Activated B cell treated with CpG ODN at 0.5 μM for 24 hours (primary cell): ENCODE results near the gene STX5. TPM values are rescaled to one million over a fixed set of nuclear protein-coding genes. Genes with fewer than 3 reads are reported as not detected.
"Not testable (repeated sequence)": the region's sequence is repeated elsewhere in the genome, so short reads cannot be mapped to it uniquely, and the experiment has no call there.

Experiments
- ATAC-seq: fragments of 200-7000 bp; cut with Tn5 transposase; one replicate; pipeline ENCODE4 v1.10.0; 2021; ENCODE audit warnings: low read depth, mild to moderate bottlenecking, moderate library complexity
- CTCF ChIA-PET: fragments of 350-600 bp; sonication (Branson Sonifier 250); formaldehyde crosslinking; loops from one replicate; lab custom pipeline; 2021; ENCODE audit warnings: antibody characterized with exemption; lab: Charles Lee
- POLR2A ChIA-PET: fragments of 350-600 bp; sonication (Branson Sonifier 250); formaldehyde crosslinking; loops from one replicate; lab custom pipeline; 2021; ENCODE audit warnings: antibody characterized with exemption; lab: Charles Lee
- DNase-seq: peaks from one replicate; pipeline ENCODE4 v3.0.0; 2022
- H3K27ac Mint-ChIP-seq: one replicate; pipeline ENCODE4 v1.8.0; 2020; ENCODE audit warnings: mixed read lengths
- H3K27me3 Mint-ChIP-seq: one replicate; pipeline ENCODE4 v1.8.0; 2021; ENCODE audit warnings: mixed read lengths
- H3K36me3 Mint-ChIP-seq: one replicate; pipeline ENCODE4 v1.8.0; 2021; ENCODE audit warnings: low read depth, mixed read lengths
- H3K4me1 Mint-ChIP-seq: one replicate; pipeline ENCODE4 v1.8.0; 2021; ENCODE audit warnings: mixed read lengths
- H3K4me3 Mint-ChIP-seq: one replicate; pipeline ENCODE4 v1.8.0; 2020; ENCODE audit warnings: mild to moderate bottlenecking, mixed read lengths
- H3K9me3 Mint-ChIP-seq: one replicate; pipeline ENCODE4 v1.8.0; 2020; ENCODE audit warnings: mixed read lengths
- intact Hi-C: fragments of 100-400 bp; cut with micrococcal nuclease; formaldehyde crosslinking; loops from one replicate; pipeline ENCODE4 v1.15.1; 2024
- total RNA-seq: library from RNA; stranded (reverse); gene quantifications from 2 replicates; pipeline ENCODE4 v1.2.3, GENCODE V29; 2022
- TF ChIP-seq, protein P1 (sequence below): fragments of 200-600 bp; IDR thresholded peaks from one replicate; pipeline ENCODE4 v1.8.0; 2022; ENCODE audit warnings: antibody characterized with exemption, mild to moderate bottlenecking

Gene STX5
- total RNA-seq, 1 donor from 2014 or later = 71.5 TPM

DNA sequence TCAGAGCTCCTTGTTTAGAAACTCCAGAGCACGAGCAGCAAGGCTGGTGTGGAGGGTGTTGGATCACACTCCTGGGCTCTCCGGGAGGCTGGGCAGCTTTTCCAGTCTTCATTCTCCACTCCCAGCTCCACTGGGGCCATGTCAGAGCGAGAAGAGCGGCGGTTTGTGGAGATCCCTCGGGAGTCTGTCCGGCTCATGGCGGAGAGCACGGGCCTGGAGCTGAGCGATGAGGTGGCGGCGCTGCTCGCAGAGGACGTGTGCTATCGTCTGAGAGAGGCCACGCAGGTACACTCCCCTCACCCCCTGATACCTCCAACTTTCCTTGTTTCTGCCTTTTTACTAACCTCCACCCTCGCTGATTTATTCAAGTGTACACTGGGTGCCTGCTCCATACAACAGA lies 56.2 kb downstream of the STX5 start:
- ChIA-PET POLR2A (interaction anchor here (0.6 to 3.9 kb wide), 7 partner anchors 10 to 80 kb away, joined by 3 to 21 read pairs (median 11); partner anchors contain the start of genes HNRNPUL2, POLR2G, TTC9C and WDR74), CTCF (interaction anchor here (7.5 kb wide), 1 partner anchor 11 kb away, joined by 45 read pairs; the partner anchor contains the start of gene TMEM179B)
- peaks cover 16% of the 10 kb centered on the region for H3K4me1 Mint-ChIP-seq
- peaks cover 50% of the 10 kb centered on the region for H3K36me3 Mint-ChIP-seq
- no peak for DNase-seq
- intact Hi-C loops = no loop called here
- TF ChIP-seq, protein P1, sequence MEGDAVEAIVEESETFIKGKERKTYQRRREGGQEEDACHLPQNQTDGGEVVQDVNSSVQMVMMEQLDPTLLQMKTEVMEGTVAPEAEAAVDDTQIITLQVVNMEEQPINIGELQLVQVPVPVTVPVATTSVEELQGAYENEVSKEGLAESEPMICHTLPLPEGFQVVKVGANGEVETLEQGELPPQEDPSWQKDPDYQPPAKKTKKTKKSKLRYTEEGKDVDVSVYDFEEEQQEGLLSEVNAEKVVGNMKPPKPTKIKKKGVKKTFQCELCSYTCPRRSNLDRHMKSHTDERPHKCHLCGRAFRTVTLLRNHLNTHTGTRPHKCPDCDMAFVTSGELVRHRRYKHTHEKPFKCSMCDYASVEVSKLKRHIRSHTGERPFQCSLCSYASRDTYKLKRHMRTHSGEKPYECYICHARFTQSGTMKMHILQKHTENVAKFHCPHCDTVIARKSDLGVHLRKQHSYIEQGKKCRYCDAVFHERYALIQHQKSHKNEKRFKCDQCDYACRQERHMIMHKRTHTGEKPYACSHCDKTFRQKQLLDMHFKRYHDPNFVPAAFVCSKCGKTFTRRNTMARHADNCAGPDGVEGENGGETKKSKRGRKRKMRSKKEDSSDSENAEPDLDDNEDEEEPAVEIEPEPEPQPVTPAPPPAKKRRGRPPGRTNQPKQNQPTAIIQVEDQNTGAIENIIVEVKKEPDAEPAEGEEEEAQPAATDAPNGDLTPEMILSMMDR = no peak
- ATAC-seq = no peak
- H3K27ac Mint-ChIP-seq = no peak overlapping the region
- H3K4me3 Mint-ChIP-seq = no peak overlapping the region
- no peaks in the 10 kb centered on the region for H3K9me3 Mint-ChIP-seq
- no peaks in the 10 kb centered on the region for H3K27me3 Mint-ChIP-seq

DNA sequence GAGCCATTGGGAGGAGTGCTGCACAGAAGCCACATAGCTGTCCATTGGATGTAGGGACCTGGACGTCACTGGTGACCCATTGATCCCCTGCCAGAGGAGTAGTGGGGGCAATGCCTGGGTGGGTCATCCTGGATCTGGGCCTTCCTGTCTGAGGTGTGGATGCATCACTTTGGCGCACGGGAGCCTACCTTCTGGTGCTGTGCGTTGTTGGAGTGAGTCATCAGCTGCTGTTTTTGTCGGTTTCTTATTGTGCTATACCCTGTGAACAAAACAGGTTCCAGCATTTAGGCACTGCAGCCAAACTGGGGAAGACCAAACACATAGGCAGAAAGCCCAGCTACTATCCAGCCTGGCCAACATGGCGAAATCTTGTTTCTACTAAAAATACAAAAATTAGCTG lies 57.4 kb downstream of the STX5 start:
- no peak for DNase-seq
- POLR2A ChIA-PET = interaction anchor here (1.1 to 3.9 kb wide), 6 partner anchors 11 to 81 kb away, joined by 3 to 21 read pairs (median 12); partner anchors contain the start of genes HNRNPUL2, POLR2G, TTC9C and WDR74
- no peak for ATAC-seq
- intact Hi-C loops = no loop called here
- H3K4me1 Mint-ChIP-seq = peaks cover 28% of the 10 kb centered on the region
- H3K36me3 Mint-ChIP-seq = peaks cover 45% of the 10 kb centered on the region
- no peak overlapping the region for H3K27ac Mint-ChIP-seq
- no peaks in the 10 kb centered on the region for H3K9me3 Mint-ChIP-seq
- CTCF ChIA-PET = interaction anchor here (0.5 to 7.5 kb wide), 2 partner anchors 12 to 93 kb away, joined by 3 to 45 read pairs; partner anchors contain the start of gene TMEM179B
- no peaks in the 10 kb centered on the region for H3K27me3 Mint-ChIP-seq
- TF ChIP-seq, protein P1 = no peak
- no peak overlapping the region for H3K4me3 Mint-ChIP-seq

DNA sequence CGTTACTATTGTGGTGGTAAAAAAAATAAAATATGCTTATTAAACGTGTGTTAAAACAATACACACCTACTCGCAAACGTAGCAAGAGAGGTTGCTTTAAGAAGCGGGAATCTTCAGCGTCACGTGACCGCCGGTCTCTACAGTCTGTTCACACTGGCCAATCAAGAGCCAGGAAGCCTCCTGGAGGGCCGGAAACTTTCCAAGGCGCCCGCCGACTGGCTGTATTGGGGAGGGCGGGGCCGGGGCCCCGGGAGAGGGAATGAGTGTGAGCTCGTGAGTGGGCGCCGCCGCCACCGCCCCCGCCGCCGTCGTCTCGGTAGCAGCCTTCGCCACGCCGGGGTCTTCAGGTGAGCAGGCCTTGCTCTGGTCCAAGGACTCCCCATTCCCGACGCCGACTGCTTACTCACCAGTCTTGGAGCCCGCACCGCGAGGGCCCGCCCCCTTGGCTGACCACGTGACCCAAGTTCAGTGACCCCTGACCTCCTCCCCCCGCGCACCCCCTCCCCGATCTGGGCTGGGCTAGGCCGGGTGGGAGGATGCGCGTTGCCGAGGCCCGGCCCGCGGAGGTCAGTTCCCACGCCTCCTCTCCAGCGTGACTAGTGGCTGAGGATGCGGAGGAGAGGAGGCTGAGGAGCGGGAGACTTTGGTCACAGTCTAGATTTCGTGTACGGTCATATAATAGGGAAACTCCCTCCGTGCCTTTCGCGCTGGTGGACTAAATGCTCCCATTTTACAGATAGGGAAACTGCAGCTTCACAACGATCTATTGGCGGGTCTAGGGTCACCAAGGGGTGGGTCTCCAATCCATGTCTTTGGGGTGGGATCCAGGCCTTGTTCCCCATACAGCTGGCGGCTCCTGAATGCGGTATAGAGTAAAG lies 60.5 kb downstream of the STX5 start, which contains the start of gene TAF6L:
Gene TAF6L (plus strand): TSS at position 253 of the 878 bp plus-strand sequence. CDS start 4,388 bp downstream, outside the sequence.
- TF ChIP-seq, protein P1 = no peak
- DNase-seq (peak; percentile 81), ATAC-seq (peak; percentile 88)
- Mint-ChIP-seq H3K9me3 (no peaks in the 10 kb centered on the region), H3K36me3 (peaks cover 34% of the 10 kb centered on the region), H3K27me3 (no peaks in the 10 kb centered on the region), H3K27ac (peak within 1 kb of the TSS; percentile 94), H3K4me1 (peaks cover 28% of the 10 kb centered on the region), H3K4me3 (peak within 1 kb of the TSS; percentile 92)
- POLR2A ChIA-PET = interaction anchor here (0.6 to 8.3 kb wide), 23 partner anchors 9 to 179 kb away, joined by 3 to 109 read pairs (median 8); partner anchors contain the start of genes BSCL2, C11orf98, CSKMT and GNG3
- CTCF ChIA-PET = interaction anchor here (1.1 to 7.5 kb wide), 5 partner anchors 9 to 347 kb away, joined by 3 to 45 read pairs (median 4); partner anchors contain the start of genes TMEM179B, TUT1 and ZBTB3
- intact Hi-C loops = loop anchor here (1.0 kb wide), 6 partner anchors 10 to 70 kb away; partner anchors contain the start of genes HNRNPUL2, NXF1, POLR2G and TMEM179B

DNA sequence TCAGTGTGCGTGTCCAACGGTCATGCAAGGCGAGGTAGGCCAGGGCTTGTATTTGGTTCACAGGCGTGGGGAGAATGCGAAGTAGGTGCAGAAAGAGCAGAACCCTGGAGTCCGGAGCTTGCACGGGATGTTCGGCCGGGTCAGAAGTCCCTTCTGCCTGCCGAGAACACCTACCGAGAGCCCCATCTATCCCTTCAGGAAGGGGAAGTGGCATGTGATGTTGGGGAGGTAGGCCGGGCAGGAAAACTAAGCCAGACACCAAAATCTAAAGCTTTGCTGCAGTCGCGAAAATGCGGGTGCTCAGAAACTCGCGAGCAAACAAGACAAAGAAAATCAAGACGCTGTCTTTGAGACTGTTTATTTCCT lies 61.1 kb downstream of the STX5 start:
- TF ChIP-seq, protein P1 = no peak
- H3K27ac Mint-ChIP-seq = peak overlapping the region; percentile 94
- ATAC-seq = peak; percentile 6
- H3K4me3 Mint-ChIP-seq = peak overlapping the region; percentile 92
- peaks cover 32% of the 10 kb centered on the region for H3K36me3 Mint-ChIP-seq
- ChIA-PET CTCF (interaction anchor here (1.3 to 7.5 kb wide), 4 partner anchors 8 to 346 kb away, joined by 3 to 45 read pairs (median 4); partner anchors contain the start of genes TMEM179B and TUT1), POLR2A (interaction anchor here (0.6 to 8.3 kb wide), 19 partner anchors 9 to 179 kb away, joined by 3 to 109 read pairs (median 16); partner anchors contain the start of genes BSCL2, C11orf98, CSKMT and GNG3)
- DNase-seq = no peak
- H3K4me1 Mint-ChIP-seq = peaks cover 28% of the 10 kb centered on the region
- no peaks in the 10 kb centered on the region for H3K9me3 Mint-ChIP-seq
- intact Hi-C loops = loop anchor here (1.0 kb wide), 6 partner anchors 9 to 71 kb away; partner anchors contain the start of genes HNRNPUL2, NXF1, POLR2G and TMEM179B
- no peaks in the 10 kb centered on the region for H3K27me3 Mint-ChIP-seq

DNA sequence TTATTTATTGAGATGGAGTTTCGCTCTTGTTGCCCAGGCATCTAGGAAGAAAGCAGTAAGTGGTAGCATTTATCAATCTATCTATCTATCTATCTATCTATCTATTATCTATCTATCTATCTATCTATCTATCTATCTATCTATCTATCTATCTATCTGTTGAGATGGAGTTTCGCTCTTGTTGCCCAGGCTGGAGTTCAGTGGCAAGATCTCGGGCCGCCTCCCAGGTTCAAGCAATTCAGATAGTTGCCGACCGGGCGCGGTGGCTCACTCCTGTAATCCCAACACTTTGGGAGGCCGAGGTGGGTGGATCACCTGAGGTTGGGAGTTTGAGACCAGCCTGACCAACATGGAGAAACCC lies 71.0 kb downstream of the STX5 start:
- not testable (repeated sequence) for ATAC-seq, DNase-seq, H3K27me3 Mint-ChIP-seq, H3K9me3 Mint-ChIP-seq
- Mint-ChIP-seq H3K27ac (peak overlapping the region; percentile 94), H3K4me1 (peaks cover 17% of the 10 kb centered on the region), H3K4me3 (peak overlapping the region; percentile 97), H3K36me3 (peaks cover 22% of the 10 kb centered on the region)
- intact Hi-C loops = loop anchor here (1.0 to 10.0 kb wide), 7 partner anchors 8 to 336 kb away; partner anchors contain the start of genes NXF1, TAF6L, TMEM179B and TUT1
- ChIA-PET CTCF (interaction anchor here (2.7 kb wide), 1 partner anchor 25 kb away, joined by 21 read pairs; no protein-coding TSS in a partner anchor), POLR2A (interaction anchor here (0.7 to 4.3 kb wide), 26 partner anchors 7 to 1331 kb away, joined by 3 to 78 read pairs (median 6); partner anchors contain the start of genes B3GAT3, BSCL2, C11orf98 and CPSF7)
